HEK293 (cell line): ENCODE data around the gene MAP3K7.

Source experiments
- CTCF ChIA-PET: fragments of 350-600 bp; formaldehyde crosslinking; extraction: SDS; loops from one replicate; lab custom pipeline; 2021; ENCODE audit warnings: antibody characterized with exemption; lab: Yijun Ruan, JAX
- POLR2A ChIA-PET: fragments of 300-600 bp; formaldehyde crosslinking; extraction: SDS; loops from one replicate; lab custom pipeline; 2020; ENCODE audit warnings: antibody characterized with exemption, inconsistent platforms; lab: Yijun Ruan, JAX
- H3K27ac ChIP-seq: fragments of 200-500 bp; sonication (Bioruptor generic); 2 replicates; pipeline ENCODE4 v1.5.1; 2014; ENCODE audit warnings: low read depth, low read length, control low read depth, inconsistent platforms; ENCODE audit errors: extremely low read depth
- H3K36me3 ChIP-seq, 2 experiments: fragments of 200-500 bp in 1 of 2; sonication (Bioruptor generic) in 1 of 2; 1 replicate in 1 of 2; 2 replicates in 1 of 2; pipeline ENCODE4 v1.5.1; 2014 to 2017; ENCODE audit warnings: inconsistent platforms in 2 of 2, low read length in 2 of 2; ENCODE audit not compliant: control insufficient read depth in 2 of 2, insufficient read depth in 1 of 2
- H3K4me1 ChIP-seq: fragments of 200-500 bp; sonication (Bioruptor generic); 2 replicates; pipeline ENCODE4 v1.5.1; 2014; ENCODE audit warnings: mild to moderate bottlenecking, low read length, inconsistent platforms; ENCODE audit not compliant: control insufficient read depth, insufficient read depth
- H3K4me3 ChIP-seq: 2 replicates; pipeline ENCODE4 v1.5.1; 2011; ENCODE audit warnings: low read depth, mild to moderate bottlenecking, control low read depth, low read length, moderate library complexity
- H3K9me3 ChIP-seq: fragments of 200-500 bp; sonication (Bioruptor generic); 2 replicates; pipeline ENCODE4 v1.5.1; 2014; ENCODE audit warnings: low read depth, low read length, inconsistent platforms; ENCODE audit not compliant: control insufficient read depth, insufficient read depth
- EGR2 ChIP-seq: fragments of 450-650 bp; formaldehyde crosslinking; IDR thresholded peaks from 2 replicates; pipeline ENCODE4 v1.5.1; 2016; ENCODE audit warnings: low read depth, missing biosample characterization, missing genetic modification characterization
- KLF10 ChIP-seq: fragments of 450-650 bp; IDR thresholded peaks from 2 replicates; pipeline ENCODE4 v1.5.1; 2018; ENCODE audit warnings: missing biosample characterization, mild to moderate bottlenecking, missing genetic modification characterization
- YY1 ChIP-seq: fragments of 450-650 bp; formaldehyde crosslinking; IDR thresholded peaks from 2 replicates; pipeline ENCODE4 v1.5.1; 2018; ENCODE audit warnings: missing biosample characterization, missing genetic modification characterization
- ZBTB48 ChIP-seq: fragments of 450-650 bp; formaldehyde crosslinking; IDR thresholded peaks from 2 replicates; pipeline ENCODE4 v1.5.1; 2016; ENCODE audit warnings: missing biosample characterization, missing genetic modification characterization
- ZBTB7A ChIP-seq: fragments of 450-650 bp; formaldehyde crosslinking; IDR thresholded peaks from 2 replicates; pipeline ENCODE4 v1.5.1; 2016; ENCODE audit warnings: low read depth, missing biosample characterization, missing genetic modification characterization
- ZEB2 ChIP-seq: fragments of 450-650 bp; formaldehyde crosslinking; IDR thresholded peaks from 2 replicates; pipeline ENCODE4 v1.5.1; 2016; ENCODE audit warnings: missing biosample characterization, missing genetic modification characterization
- ZFP3 ChIP-seq: fragments of 450-650 bp; formaldehyde crosslinking; IDR thresholded peaks from 2 replicates; pipeline ENCODE4 v1.5.1; 2016; ENCODE audit warnings: low read depth, missing biosample characterization, missing genetic modification characterization
- ZFP41 ChIP-seq: fragments of 450-650 bp; formaldehyde crosslinking; IDR thresholded peaks from 2 replicates; pipeline ENCODE4 v1.5.1; 2016; ENCODE audit warnings: missing biosample characterization, missing genetic modification characterization, borderline replicate concordance
- ZNF112 ChIP-seq: fragments of 450-650 bp; formaldehyde crosslinking; IDR thresholded peaks from 2 replicates; pipeline ENCODE4 v1.5.0; 2017; ENCODE audit warnings: missing biosample characterization, missing genetic modification characterization
- ZNF114 ChIP-seq: fragments of 450-650 bp; formaldehyde crosslinking; IDR thresholded peaks from 2 replicates; pipeline ENCODE4 v1.5.0; 2017; ENCODE audit warnings: missing biosample characterization, missing genetic modification characterization
- ZNF169 ChIP-seq: fragments of 450-650 bp; formaldehyde crosslinking; IDR thresholded peaks from 2 replicates; pipeline ENCODE4 v1.5.1; 2016; ENCODE audit warnings: missing biosample characterization, missing genetic modification characterization
- ZNF292 ChIP-seq: fragments of 450-650 bp; formaldehyde crosslinking; IDR thresholded peaks from 2 replicates; pipeline ENCODE4 v1.5.1; 2016; ENCODE audit warnings: low read depth, missing biosample characterization, missing genetic modification characterization, borderline replicate concordance
- ZNF302 ChIP-seq: fragments of 450-650 bp; formaldehyde crosslinking; IDR thresholded peaks from 2 replicates; pipeline ENCODE4 v1.5.1; 2016; ENCODE audit warnings: missing biosample characterization, missing genetic modification characterization, low read depth
- ZNF394 ChIP-seq: fragments of 450-650 bp; formaldehyde crosslinking; IDR thresholded peaks from 2 replicates; pipeline ENCODE4 v1.5.1; 2016; ENCODE audit warnings: missing biosample characterization, missing genetic modification characterization, mild to moderate bottlenecking, moderate library complexity, borderline replicate concordance
- ZNF521 ChIP-seq: fragments of 450-650 bp; formaldehyde crosslinking; IDR thresholded peaks from 2 replicates; pipeline ENCODE4 v1.5.1; 2017; ENCODE audit warnings: missing biosample characterization, mild to moderate bottlenecking, missing genetic modification characterization
- ZNF530 ChIP-seq: fragments of 450-650 bp; formaldehyde crosslinking; IDR thresholded peaks from 2 replicates; pipeline ENCODE4 v1.5.1; 2016; ENCODE audit warnings: low read depth, missing biosample characterization, missing genetic modification characterization
- ZNF549 ChIP-seq: fragments of 450-650 bp; IDR thresholded peaks from 2 replicates; pipeline ENCODE4 v1.5.1; 2018; ENCODE audit warnings: missing biosample characterization, missing genetic modification characterization, mild to moderate bottlenecking, inconsistent platforms, moderate library complexity
- ZNF558 ChIP-seq: fragments of 450-650 bp; formaldehyde crosslinking; IDR thresholded peaks from 2 replicates; pipeline ENCODE4 v1.5.1; 2016; ENCODE audit warnings: missing biosample characterization, missing genetic modification characterization
- ZNF654 ChIP-seq: fragments of 450-650 bp; formaldehyde crosslinking; IDR thresholded peaks from 2 replicates; pipeline ENCODE4 v1.5.1; 2016; ENCODE audit warnings: low read depth, missing biosample characterization, missing genetic modification characterization
- ZNF660 ChIP-seq: fragments of 450-650 bp; IDR thresholded peaks from 2 replicates; pipeline ENCODE4 v1.5.1; 2018; ENCODE audit warnings: missing biosample characterization, mild to moderate bottlenecking, missing genetic modification characterization
- ZNF776 ChIP-seq: fragments of 450-650 bp; formaldehyde crosslinking; IDR thresholded peaks from 2 replicates; pipeline ENCODE4 v1.5.0; 2017; ENCODE audit warnings: missing biosample characterization, missing genetic modification characterization, borderline replicate concordance
- ZNF777 ChIP-seq: fragments of 450-650 bp; formaldehyde crosslinking; IDR thresholded peaks from 2 replicates; pipeline ENCODE4 v1.5.1; 2017; ENCODE audit warnings: missing biosample characterization, missing genetic modification characterization, borderline replicate concordance
- ZNF792 ChIP-seq: fragments of 450-650 bp; formaldehyde crosslinking; IDR thresholded peaks from 2 replicates; pipeline ENCODE4 v1.5.1; 2016; ENCODE audit warnings: missing biosample characterization, missing genetic modification characterization
- TF ChIP-seq, protein P1 (sequence below): fragments of 450-650 bp; formaldehyde crosslinking; IDR thresholded peaks from 2 replicates; pipeline ENCODE4 v1.5.1; 2017; ENCODE audit warnings: missing biosample characterization, missing genetic modification characterization
- TF ChIP-seq, protein P2 (sequence below): fragments of 450-650 bp; formaldehyde crosslinking; IDR thresholded peaks from 2 replicates; pipeline ENCODE4 v1.5.1; 2016; ENCODE audit warnings: missing biosample characterization, missing genetic modification characterization
- TF ChIP-seq, protein P3 (sequence below): fragments of 450-650 bp; formaldehyde crosslinking; IDR thresholded peaks from 2 replicates; pipeline ENCODE4 v1.5.1; 2016; ENCODE audit warnings: missing biosample characterization, missing genetic modification characterization

The MAP3K7 gene

DNA sequence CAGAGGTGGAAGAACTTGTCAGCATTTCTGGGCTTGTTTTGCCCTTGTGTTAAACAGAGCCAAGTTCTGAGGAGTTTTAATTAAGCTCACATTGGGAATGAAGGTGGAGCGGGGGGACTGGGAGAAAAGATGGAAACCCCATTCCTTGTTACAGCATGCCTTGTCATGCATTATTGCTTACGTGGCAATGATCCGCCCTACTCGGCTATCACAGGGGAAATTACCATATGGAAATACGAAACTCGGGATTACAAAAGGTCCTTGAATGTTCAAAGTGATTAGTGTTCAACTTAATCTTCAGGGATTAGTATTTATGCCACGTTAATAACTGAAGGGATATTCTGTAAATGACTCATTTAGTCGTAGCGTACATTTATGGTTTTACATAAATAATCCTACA lies 86.4 kb downstream of the MAP3K7 start (continued):
- TF ChIP-seq, protein P1, sequence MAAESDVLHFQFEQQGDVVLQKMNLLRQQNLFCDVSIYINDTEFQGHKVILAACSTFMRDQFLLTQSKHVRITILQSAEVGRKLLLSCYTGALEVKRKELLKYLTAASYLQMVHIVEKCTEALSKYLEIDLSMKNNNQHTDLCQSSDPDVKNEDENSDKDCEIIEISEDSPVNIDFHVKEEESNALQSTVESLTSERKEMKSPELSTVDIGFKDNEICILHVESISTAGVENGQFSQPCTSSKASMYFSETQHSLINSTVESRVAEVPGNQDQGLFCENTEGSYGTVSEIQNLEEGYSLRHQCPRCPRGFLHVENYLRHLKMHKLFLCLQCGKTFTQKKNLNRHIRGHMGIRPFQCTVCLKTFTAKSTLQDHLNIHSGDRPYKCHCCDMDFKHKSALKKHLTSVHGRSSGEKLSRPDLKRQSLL (tag by site-specific recombination), result no peak
- TF ChIP-seq YY1 (tag by site-specific recombination) (no peak), ZBTB48 (no peak), ZFP3 (tag by site-specific recombination) (no peak), ZNF776 (tag by site-specific recombination) (no peak), ZNF112 (tag by site-specific recombination) (no peak)

DNA sequence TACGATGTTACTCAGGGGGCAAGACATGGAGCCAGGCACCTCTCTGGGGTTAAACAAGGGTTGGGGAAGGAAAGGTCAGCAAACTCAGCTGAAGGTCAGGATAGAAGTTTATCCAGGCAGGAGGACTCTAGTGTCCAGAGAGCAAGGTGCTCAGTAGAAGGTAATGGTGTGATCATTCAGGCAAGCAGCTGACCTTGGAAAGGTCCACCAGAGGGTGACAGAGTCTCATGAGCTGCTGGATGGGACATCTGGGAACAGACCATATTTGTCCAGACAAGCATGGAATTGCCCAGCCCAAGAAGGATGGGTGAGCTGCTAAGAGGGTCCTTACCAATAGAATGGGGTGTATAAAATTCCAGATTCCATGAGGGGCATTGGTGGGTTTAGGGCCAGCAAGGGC lies 89.5 kb downstream of the MAP3K7 start:
- CTCF ChIA-PET, result interaction anchor here (0.6 to 1.6 kb wide), 14 partner anchors 10 to 1130 kb away, joined by 3 to 6 read pairs (median 3); no protein-coding TSS in a partner anchor

DNA sequence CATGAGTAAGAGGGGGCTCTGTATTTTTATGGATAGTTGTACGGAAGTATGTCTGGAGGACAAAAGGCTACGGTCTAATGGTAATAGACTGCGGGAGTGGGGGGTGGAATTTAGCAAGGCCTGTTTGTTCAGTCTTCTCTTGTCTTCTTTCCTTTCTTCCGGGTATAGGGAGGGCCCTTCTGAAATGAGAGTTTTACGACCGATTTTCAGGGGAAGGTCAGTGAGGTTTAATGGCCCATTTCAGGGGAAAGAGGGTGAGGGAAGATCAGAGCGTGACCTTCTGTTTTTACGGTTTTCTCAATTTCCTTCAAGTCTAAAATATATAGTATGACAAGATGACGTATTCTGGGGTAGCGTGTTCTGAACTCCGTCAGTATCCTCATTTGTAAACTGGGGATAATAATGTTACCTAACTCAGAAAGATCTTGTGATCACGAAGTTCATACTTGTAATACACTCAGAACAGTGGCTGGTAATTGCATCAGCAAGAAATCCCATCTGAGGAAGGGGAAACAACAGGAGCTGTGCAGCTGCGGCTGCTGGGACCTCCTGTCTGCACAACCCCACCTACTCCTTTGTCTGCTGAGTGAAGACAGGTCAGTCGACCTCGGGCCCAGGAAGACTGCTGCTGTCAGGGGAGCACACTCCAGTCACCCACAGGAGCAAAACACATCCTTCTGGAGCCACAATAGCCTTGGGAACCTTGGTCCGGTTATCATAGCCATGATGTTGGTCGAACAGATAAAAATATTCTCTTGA lies 90.4 kb downstream of the MAP3K7 start:
- H3K27ac ChIP-seq, result no peak overlapping the region
- no peaks in the 10 kb centered on the region for H3K4me1 ChIP-seq
- ChIA-PET CTCF (interaction anchor here (0.7 to 1.6 kb wide), 8 partner anchors 13 to 556 kb away, joined by 3 to 5 read pairs (median 3); no protein-coding TSS in a partner anchor), POLR2A (no interaction called here)
- H3K36me3 ChIP-seq, result no peaks in the 10 kb centered on the region
- no peak for TF ChIP-seq ZNF521
- no peak for TF ChIP-seq ZFP41
- TF ChIP-seq ZNF777 (tag by site-specific recombination), result no peak
- TF ChIP-seq ZBTB7A, result no peak
- TF ChIP-seq ZNF394, result no peak
- no peak for TF ChIP-seq ZNF114 (tag by site-specific recombination)
- TF ChIP-seq ZNF169, result no peak
- no peak for TF ChIP-seq ZNF549 (tag by site-specific recombination)
- no peak for TF ChIP-seq ZNF292 (tag by site-specific recombination)
- TF ChIP-seq ZNF558 (tag by site-specific recombination), result no peak
- TF ChIP-seq ZNF302 (tag by site-specific recombination), result no peak
- TF ChIP-seq KLF10 (tag by site-specific recombination), result no peak
- TF ChIP-seq, protein P2, sequence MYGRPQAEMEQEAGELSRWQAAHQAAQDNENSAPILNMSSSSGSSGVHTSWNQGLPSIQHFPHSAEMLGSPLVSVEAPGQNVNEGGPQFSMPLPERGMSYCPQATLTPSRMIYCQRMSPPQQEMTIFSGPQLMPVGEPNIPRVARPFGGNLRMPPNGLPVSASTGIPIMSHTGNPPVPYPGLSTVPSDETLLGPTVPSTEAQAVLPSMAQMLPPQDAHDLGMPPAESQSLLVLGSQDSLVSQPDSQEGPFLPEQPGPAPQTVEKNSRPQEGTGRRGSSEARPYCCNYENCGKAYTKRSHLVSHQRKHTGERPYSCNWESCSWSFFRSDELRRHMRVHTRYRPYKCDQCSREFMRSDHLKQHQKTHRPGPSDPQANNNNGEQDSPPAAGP, result no peak
- no peak for TF ChIP-seq EGR2 (tag by site-specific recombination)
- no peak for TF ChIP-seq ZNF660
- no peak for TF ChIP-seq ZNF112 (tag by site-specific recombination)
- TF ChIP-seq ZNF792, result no peak
- TF ChIP-seq ZFP3 (tag by site-specific recombination), result no peak
- TF ChIP-seq ZNF530, result no peak
- TF ChIP-seq, protein P1 (tag by site-specific recombination), result no peak
- no peak overlapping the region for H3K4me3 ChIP-seq
- H3K9me3 ChIP-seq, result no peaks in the 10 kb centered on the region

More for the DNA sequence above, 89.5 kb downstream of the MAP3K7 start:
- TF ChIP-seq ZNF654 (tag by site-specific recombination), result peak; percentile 50
- TF ChIP-seq ZEB2 (tag by site-specific recombination), result no peak
- TF ChIP-seq, protein P3, sequence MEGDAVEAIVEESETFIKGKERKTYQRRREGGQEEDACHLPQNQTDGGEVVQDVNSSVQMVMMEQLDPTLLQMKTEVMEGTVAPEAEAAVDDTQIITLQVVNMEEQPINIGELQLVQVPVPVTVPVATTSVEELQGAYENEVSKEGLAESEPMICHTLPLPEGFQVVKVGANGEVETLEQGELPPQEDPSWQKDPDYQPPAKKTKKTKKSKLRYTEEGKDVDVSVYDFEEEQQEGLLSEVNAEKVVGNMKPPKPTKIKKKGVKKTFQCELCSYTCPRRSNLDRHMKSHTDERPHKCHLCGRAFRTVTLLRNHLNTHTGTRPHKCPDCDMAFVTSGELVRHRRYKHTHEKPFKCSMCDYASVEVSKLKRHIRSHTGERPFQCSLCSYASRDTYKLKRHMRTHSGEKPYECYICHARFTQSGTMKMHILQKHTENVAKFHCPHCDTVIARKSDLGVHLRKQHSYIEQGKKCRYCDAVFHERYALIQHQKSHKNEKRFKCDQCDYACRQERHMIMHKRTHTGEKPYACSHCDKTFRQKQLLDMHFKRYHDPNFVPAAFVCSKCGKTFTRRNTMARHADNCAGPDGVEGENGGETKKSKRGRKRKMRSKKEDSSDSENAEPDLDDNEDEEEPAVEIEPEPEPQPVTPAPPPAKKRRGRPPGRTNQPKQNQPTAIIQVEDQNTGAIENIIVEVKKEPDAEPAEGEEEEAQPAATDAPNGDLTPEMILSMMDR (tag by site-specific recombination), result 0 out of 2 replicates have a peak, but pooled peaks have one; percentile 33
- no peaks in the 10 kb centered on the region for H3K9me3 ChIP-seq
- H3K4me1 ChIP-seq, result no peaks in the 10 kb centered on the region
- H3K4me3 ChIP-seq, result no peak overlapping the region
- no peak overlapping the region for H3K27ac ChIP-seq
- H3K36me3 ChIP-seq, result no peaks in the 10 kb centered on the region
- POLR2A ChIA-PET, result interaction anchor here (1.0 kb wide), 1 partner anchor 90 kb away, joined by 3 read pairs; the partner anchor contains the start of gene MAP3K7
